Neural progenitor cell (in vitro differentiated cells): ENCODE results near the gene VRK3.

Source experiments
- EZH2phosphoT487 ChIP-seq: fragments of 200-600 bp; sonication (generic); IDR thresholded peaks from 2 replicates; pipeline ENCODE4 v1.6.1; 2017; ENCODE audit warnings: antibody characterized with exemption
- TF ChIP-seq, protein P1 (sequence below): fragments of 200-600 bp; sonication (generic); IDR thresholded peaks from 2 replicates; pipeline ENCODE4 v1.5.1; 2017; ENCODE audit warnings: antibody characterized with exemption, mild to moderate bottlenecking

DNA sequence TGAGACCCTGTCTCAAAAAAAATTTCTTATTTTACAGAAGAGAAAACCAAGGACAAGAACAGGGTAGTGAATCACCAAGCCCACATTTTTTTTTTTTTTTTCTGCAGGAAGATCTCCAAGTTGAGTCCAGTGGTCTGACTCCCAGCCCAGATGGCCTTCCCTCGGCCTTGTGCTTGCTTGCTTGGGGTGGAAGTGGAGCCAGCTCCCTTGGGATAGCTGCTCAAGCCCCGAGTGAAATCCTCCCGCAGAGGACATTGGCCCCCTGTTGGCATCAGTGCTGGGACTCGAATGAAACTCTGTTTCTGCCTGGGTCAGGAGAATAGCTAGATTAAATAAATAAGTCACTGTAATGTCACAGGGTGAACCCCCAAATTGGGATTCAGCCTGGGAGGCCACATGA lies 86.5 kb downstream of the VRK3 start:
- TF ChIP-seq, protein P1, sequence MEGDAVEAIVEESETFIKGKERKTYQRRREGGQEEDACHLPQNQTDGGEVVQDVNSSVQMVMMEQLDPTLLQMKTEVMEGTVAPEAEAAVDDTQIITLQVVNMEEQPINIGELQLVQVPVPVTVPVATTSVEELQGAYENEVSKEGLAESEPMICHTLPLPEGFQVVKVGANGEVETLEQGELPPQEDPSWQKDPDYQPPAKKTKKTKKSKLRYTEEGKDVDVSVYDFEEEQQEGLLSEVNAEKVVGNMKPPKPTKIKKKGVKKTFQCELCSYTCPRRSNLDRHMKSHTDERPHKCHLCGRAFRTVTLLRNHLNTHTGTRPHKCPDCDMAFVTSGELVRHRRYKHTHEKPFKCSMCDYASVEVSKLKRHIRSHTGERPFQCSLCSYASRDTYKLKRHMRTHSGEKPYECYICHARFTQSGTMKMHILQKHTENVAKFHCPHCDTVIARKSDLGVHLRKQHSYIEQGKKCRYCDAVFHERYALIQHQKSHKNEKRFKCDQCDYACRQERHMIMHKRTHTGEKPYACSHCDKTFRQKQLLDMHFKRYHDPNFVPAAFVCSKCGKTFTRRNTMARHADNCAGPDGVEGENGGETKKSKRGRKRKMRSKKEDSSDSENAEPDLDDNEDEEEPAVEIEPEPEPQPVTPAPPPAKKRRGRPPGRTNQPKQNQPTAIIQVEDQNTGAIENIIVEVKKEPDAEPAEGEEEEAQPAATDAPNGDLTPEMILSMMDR: no peak
- TF ChIP-seq EZH2phosphoT487: no peak
